Gastrocnemius medialis (tissue), 4 donors: Measurements from ENCODE around the gene MAP3K15.

Source experiments
- CTCF ChIP-seq, 5 experiments: fragments of 450-650 bp in 3 of 5; fragments of 200-600 bp in 2 of 5; sonication (generic) in 2 of 5; IDR thresholded peaks in 4 of 5; conservative IDR thresholded peaks in 1 of 5; 1 replicate in 4 of 5; 2 replicates in 1 of 5; pipeline ENCODE4 v1.5.1; 2016 to 2019; ENCODE audit warnings: antibody characterized with exemption in 5 of 5, mild to moderate bottlenecking in 3 of 5, moderate library complexity in 3 of 5
- POLR2A ChIP-seq, 2 donors: fragments of 450-650 bp; IDR thresholded peaks; one replicate each; pipeline ENCODE4 v1.6.1; 2017; ENCODE audit warnings: antibody characterized with exemption in 2 of 2, mild to moderate bottlenecking in 2 of 2, moderate library complexity in 2 of 2

GRCh38 chrX:19560611-19561010, 45.3 kb upstream of the MAP3K15 start:
- TF ChIP-seq CTCF (IDR thresholded peaks at IDR 0.05 in 4 of 5, conservative IDR thresholded peaks at IDR 0.05 in 1 of 5): no peak
- no peak for TF ChIP-seq POLR2A (IDR thresholded peaks at IDR 0.05)
